ENCODE measurements around the gene COG7.

GRCh38 chr16:23486480-23486879 lies 33.5 kb upstream of the COG7 start:
- TF ChIP-seq GLIS3 (CRISPR knock-in tag; IDR thresholded peaks at IDR 0.05) (no peak), OSR1 (CRISPR knock-in tag; IDR thresholded peaks at IDR 0.05) (no peak)
